NOMO-1 treated with dmso at 0.1 percent for 144 hours (cell line): ENCODE results near the gene TRNP1.
A peak's percentile ranks its signal among the peaks of the same experiment; 100 is the strongest.

Source experiments
- DNase-seq: peaks from one replicate; lab custom pipeline; 2025; ENCODE audit not compliant: unreplicated experiment; lab: John Stamatoyannopoulos, UW

TRNP1 gene

GRCh38 chr1:27025718-27026117 is 32.2 kb downstream of the TRNP1 start:
- no peak for DNase-seq

GRCh38 chr1:27026621-27027574 is 33.4 kb downstream of the TRNP1 start:
- no peak for DNase-seq

- no peak for DNase-seq
These were observed 34.2 kb downstream of the TRNP1 start for GRCh38 chr1:27027575-27028250.

GRCh38 chr1:27029517-27029916 is 36.0 kb downstream of the TRNP1 start:
- no peak for DNase-seq

- peak; percentile 38 for DNase-seq
These were observed 38.0 kb downstream of the TRNP1 start for GRCh38 chr1:27031235-27032118.

- no peak for DNase-seq
These were observed 38.6 kb downstream of the TRNP1 start for GRCh38 chr1:27032119-27032461.

- DNase-seq = no peak
These were observed 39.7 kb downstream of the TRNP1 start for GRCh38 chr1:27033043-27033746.

GRCh38 chr1:27035344-27035743 is 41.9 kb downstream of the TRNP1 start:
- DNase-seq = no peak

GRCh38 chr1:27036718-27037117 is 43.2 kb downstream of the TRNP1 start:
- DNase-seq = no peak

GRCh38 chr1:27037518-27037917 is 44.0 kb downstream of the TRNP1 start:
- no peak for DNase-seq

- DNase-seq = no peak
These were observed 44.5 kb downstream of the TRNP1 start for GRCh38 chr1:27038020-27038419.

GRCh38 chr1:27042670-27043069 is 49.2 kb downstream of the TRNP1 start:
- DNase-seq = no peak

- peak; percentile 56 for DNase-seq
These were observed 51.2 kb downstream of the TRNP1 start for GRCh38 chr1:27044613-27045151.

GRCh38 chr1:27045973-27046558 is 52.6 kb downstream of the TRNP1 start:
- DNase-seq = no peak

- no peak for DNase-seq
These were observed 54.4 kb downstream of the TRNP1 start for GRCh38 chr1:27047914-27048313.

- no peak for DNase-seq
These were observed 55.6 kb downstream of the TRNP1 start for GRCh38 chr1:27049100-27049499.

- DNase-seq = no peak
These were observed 56.1 kb downstream of the TRNP1 start for GRCh38 chr1:27049607-27050006.
